Cortex of kidney (tissue), 1 donor: Measurements from ENCODE around the gene PRKCD.

Experiments used
- DNase-seq: peaks from one replicate; lab custom pipeline; 2025; lab: John Stamatoyannopoulos, UW

PRKCD gene

GRCh38 chr3:53190659-53191058 is 29.6 kb downstream of the PRKCD start:
- no peak for DNase-seq

DNA sequence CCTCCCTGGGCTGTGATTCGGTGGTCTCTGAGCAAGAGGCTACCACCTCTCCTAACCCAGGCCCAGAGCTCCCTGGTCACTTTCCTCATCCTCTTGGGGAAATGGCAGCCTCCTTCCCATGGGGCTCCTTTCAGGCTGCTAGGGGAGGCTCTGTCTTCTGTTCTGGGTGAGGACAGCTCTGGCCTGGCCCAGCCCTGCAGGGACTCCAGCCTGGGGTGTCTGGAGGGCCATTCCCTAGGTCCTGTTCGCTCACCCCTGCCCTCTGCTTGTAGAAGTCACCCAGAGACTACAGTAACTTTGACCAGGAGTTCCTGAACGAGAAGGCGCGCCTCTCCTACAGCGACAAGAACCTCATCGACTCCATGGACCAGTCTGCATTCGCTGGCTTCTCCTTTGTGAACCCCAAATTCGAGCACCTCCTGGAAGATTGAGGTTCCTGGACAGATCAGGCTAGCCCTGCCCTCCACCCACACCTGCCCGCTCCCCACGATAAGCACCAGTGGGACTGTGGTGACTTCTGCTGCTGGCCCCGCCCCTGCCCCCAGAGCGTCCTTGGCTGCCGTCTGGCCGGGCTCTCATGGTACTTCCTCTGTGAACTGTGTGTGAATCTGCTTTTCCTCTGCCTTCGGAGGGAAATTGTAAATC is 30.9 kb downstream of the PRKCD start:
- DNase-seq: no peak

GRCh38 chr3:53192608-53193007 is 31.6 kb downstream of the PRKCD start:
- DNase-seq: no peak

GRCh38 chr3:53193466-53194209 is 32.6 kb downstream of the PRKCD start:
- DNase-seq: no peak

DNA sequence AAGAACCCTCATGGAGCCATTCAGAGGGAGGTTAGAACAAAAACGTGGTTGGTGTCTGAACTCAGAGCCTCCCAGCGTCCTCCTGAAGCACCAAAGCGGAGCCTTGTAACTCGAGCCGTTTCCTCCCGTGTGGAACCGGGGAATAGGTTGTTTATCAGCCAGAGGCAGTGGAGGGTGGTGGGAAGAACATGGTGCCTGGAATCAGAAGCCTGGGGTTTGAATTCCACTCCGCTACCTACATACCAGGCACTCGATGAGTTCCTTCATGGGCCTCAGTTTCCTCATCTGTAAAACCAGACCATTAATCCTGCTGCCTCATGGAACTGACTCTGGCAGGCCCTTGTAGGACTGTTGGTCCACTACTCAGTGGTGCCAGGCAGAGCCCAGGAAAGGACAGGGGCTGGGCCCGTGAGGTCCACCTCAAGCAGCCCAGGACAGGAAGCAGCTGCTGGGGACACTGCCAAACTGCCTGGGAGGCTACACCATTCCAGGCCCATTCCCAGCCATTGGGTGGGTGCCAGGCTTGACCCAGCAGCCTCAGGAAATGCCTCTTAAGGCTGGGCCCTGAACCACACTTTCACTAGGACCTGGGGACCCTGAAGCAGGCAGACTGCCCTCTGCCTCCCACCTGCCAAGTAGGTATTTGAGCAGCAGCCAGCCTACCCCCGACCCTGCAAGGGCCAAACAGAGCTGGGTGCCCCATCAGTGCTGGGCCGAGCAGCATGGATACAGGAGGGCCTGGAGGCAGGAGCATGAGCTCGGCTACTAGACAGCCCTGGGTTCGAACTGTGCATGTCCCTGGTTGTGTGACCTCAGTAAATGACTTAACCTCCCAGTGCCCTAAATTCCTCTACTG is 33.4 kb downstream of the PRKCD start:
- no peak for DNase-seq

GRCh38 chr3:53195066-53195450 is 34.0 kb downstream of the PRKCD start:
- DNase-seq: no peak

DNA sequence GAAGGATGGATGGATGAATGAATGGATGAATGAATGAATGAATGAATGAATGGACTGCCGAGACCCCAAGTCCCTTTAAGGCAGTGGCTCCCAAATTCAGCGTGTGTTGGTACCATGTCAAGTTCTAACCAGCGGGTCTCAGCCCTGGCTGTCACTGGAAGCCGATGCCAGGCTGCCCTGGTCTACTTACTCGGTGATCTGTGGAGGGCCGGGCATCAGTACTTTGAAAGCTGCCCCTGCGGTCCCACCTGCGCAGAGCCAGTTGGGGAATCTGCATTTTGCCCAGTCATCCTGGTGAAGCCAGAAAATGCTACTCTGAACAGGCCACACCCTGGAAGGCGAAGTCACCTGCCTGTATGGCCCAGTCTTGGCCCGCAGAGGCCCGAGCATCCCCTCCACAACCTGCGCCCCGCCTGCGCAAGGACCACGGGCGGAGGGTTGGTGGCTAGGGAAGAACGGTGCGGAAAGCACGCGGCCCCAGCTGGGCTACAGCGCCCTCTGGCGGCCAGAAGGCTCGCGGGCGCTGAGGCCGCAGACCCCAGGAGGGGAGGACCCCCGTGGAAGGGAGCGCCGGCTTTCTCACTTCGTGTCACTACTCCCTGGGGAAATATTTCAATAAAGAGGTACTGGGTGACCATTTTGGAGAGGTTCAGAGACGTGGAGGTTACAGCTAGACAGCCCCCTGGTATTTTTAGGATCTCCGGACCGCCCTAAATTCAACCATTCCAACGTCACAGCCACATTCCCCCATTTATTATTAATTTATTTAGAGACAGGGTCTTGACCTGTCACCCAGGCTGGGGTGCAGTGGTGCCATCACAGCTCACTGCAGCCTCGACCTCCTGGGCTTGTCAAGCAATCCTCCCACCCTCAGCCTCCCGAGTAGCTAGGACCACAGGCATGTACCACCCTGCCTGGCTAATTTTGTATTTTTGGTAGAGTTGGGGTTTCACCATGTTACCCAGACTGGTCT is 34.9 kb downstream of the PRKCD start:
- DNase-seq: no peak

- DNase-seq: no peak
These were observed 35.8 kb downstream of the PRKCD start for GRCh38 chr3:53196575-53197407.

GRCh38 chr3:53198256-53198977 is 37.4 kb downstream of the PRKCD start:
- no peak for DNase-seq

DNA sequence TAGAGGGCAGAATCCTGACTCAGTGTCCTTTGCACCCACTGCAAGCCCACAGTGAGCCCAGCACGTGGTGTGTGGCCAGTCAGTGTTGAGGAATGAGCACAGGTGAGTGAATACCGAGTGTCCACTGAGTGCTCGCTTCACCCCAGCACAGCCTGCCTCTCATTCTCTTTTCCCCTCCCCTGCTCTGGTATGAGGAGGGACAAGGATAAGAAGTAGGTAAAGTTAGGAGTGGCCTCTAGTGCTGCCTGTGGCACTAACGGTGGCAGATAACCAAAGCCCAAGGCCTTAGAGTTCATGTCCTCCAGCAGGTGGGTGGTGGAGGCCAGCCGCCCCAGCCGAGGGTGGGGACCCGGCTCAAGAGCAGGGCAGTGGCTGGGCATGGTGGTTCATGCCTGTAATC is 38.0 kb downstream of the PRKCD start:
- no peak for DNase-seq

DNA sequence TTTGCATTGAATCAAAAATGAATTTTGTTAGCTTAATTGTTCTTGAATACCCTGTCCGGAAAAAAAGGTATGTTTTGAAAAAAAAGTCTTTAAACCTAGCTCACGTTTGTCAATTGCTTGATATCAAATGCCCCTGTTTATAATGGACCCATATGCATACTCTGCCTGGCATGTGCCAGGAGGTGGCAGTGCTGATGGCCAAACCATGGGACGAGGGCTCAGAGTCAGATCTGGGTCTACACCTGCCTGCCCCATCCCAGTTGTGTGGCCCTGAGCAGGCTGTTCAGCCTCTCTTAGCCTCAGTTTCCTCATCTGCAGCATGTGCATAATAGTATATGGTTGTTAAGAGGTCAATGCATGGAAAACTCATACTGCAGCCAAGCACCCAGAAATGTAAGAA is 38.8 kb downstream of the PRKCD start:
- DNase-seq: no peak

GRCh38 chr3:53200501-53201498 is 39.8 kb downstream of the PRKCD start:
- no peak for DNase-seq

DNA sequence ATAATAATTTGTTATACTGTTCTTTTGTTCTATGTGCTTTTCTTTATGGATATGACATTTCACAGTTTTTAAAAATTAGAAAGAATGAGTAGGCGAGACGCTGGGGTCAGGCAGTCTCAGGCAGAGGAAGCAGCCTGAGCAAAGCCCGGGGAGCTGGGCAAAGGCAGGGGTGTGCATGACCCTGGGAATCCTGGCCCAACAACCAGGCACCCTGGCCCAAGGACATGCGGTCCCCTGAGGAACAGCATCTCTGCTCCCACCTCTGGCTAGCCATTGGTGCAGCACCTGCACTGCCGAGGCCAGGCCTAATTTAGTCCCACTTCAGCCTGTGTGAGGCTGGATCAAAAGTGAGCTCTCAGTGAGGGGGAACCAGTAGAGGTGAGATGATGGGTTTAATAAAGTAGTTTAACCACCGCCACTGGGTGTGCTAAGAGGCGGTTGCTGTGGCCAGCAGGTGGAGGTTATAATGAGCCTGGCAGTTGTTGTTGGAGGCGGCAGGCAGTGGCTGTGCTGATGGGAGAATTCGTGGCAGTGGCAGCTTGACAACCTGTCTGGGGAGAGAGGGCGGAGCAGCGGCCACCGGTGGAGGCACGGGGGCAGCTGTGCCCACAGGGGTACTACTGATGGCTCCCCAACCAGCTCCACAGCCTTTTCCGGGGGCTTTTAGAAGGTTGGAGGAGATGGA is 41.5 kb downstream of the PRKCD start:
- no peak for DNase-seq

DNA sequence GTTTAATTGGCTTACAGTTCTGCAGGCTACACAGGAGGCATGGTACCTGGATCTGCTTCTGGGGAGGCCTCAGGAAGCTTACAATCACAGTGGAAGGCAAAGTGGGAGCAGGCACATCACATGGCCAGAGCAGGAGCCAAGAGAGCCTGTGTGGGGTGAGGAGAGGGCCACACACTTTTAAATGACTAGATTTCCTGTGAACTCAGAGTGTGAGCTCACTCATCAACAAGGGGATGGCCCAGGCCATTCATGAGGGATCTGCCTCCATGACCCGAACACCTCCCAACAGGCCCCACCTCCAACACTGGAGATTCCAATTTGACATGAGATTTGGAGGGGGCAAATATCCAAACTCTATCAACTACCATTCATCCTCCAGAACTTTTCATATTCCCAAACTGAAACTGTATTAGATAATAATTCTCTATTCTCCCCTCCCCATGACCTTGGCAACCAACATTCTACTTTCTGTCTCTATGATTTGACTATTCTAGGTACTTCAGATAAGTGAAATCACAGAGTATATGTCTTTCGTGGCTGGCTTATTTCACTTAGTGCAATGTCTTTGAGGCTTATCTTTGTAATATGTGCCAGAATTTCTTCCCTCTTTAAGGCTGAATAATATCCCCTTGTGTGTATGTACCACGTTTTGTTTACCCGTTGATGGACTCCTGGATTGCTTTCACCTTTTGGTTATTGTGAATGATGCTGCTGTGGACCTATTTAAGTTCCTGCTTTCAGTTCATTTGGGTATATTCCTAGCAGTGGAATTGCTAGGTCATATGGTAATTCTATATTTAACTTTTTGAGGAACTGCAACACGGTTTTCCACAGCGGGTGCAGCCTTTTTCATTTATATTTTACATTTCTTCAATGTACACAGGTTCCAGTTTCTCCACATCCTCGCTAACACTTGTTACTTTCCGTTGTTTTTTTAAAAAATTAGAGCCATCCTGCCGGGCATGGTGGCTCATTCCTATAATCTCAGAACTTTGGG is 51.0 kb downstream of the PRKCD start:
- no peak for DNase-seq

DNA sequence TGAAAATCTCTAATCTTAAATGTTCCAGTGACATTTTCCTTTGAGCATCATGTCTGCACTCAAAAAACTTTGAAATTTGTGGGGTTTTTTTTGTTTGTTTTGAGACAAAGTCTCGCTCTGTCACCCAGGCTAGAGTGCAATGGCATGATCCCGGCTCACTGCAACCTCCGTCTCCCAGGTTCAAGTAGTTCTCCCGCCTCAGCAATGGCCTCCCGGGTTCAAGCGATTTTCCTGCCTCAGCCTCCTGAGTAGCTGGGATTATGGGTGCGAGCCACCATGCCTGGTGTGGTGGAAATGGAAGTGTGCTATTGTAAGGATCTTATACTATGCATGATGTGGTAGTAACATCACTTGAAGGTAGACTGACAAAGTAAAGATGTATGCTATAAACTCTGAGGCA is 52.3 kb downstream of the PRKCD start:
- DNase-seq: no peak

DNA sequence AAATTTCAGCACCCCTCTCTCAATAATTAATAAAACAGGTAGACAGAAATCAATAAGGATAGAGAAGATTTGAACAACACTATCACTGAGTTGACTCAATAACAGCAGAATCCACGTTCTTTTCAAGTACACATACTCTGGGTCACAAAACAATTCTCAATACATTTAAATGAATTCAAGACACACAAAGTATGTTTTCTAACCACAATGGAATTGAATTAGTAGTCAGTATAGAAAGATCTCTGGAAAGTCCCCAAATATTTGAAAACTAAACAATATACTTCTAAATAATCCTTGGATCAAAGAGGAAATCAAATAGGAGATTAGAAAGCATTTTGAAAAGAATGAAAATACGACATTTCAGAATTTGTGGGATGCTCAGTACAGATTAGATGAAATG is 54.8 kb downstream of the PRKCD start:
- DNase-seq: no peak

GRCh38 chr3:53216723-53217122 is 55.7 kb downstream of the PRKCD start:
- no peak for DNase-seq
